GM21367 (cell line): ENCODE data around the gene ACSM2A.
"Not testable (repeated sequence)": the region's sequence is repeated elsewhere in the genome, so short reads cannot be mapped to it uniquely, and the experiment has no call there.

Source experiments
- ATAC-seq: cut with Tn5 transposase; IDR thresholded peaks from one replicate; pipeline ENCODE4 v1.9.1; 2021; ENCODE audit not compliant: unreplicated experiment

Gene ACSM2A

DNA sequence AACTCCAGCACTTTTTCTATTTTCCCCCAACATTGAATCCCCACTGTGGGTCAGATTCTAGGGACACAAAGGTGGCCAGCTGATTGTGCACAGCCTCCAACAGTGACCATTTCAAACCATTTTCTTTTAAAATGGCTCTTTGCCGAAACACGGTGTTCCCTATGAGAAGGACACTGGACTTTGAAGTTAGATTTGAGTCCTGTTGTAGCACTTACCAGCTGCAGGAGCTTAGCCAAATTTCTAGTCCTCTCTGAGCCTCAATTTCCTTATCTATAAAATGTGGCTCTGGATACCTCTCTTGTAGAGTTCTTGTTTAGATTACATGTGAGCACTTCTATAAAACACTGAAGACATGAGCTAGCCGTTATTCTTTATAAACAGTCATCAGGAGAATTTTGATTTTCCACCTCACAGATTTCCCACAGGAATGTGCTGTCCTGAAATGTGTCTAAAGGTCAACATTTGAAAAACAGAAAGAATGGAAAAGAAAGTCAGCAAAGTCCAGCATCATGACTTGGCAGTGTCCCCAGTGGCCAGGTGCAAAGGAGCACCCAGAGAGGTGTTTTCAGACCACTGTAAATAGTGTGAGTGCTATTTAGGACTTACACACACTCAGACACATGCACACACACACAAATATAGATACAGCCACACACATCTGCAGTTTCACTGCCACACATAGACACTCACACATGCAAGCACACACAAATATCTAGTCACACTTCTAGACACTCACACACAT lies 4.5 kb upstream of the ACSM2A start:
- not testable (repeated sequence) for ATAC-seq

DNA sequence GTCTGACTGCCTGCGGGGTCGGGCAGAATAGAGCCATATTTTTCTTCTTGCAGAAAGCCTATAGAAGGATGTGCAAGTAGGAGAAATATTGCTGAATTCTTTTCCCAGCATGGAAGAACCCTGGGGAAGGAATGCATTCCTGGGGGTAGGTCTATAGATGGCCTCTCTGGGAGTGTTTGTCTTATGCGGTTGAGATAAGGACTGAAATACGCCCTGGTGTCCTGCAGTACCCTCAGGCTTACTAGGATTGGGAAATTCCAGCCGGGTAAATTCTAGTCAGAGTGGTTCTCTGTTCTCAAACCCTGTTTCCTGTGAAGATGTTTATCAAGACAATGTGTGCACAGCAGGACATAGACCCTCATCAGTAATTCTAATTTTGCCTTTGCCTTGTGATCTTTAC lies 2.3 kb downstream of the ACSM2A start:
- not testable (repeated sequence) for ATAC-seq

DNA sequence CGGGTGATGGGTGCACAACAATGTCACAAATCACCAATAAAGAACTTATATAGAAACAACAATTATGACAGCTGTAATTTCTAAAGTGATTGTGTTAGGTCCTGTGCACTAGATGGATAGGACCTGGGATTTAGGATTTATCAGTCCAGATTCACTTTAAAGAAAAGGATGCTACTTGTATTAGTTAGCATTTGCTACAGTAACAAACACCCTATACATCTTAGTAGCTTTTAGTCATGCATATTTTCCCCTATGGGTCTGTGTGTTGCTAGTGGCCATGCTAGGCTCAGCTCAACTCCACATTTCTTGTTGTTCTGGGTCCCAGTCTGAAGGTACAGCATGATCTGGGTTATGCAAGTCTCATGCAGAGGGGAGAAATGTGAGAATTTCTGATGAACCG lies 7.9 kb downstream of the ACSM2A start:
- ATAC-seq: not testable (repeated sequence)

DNA sequence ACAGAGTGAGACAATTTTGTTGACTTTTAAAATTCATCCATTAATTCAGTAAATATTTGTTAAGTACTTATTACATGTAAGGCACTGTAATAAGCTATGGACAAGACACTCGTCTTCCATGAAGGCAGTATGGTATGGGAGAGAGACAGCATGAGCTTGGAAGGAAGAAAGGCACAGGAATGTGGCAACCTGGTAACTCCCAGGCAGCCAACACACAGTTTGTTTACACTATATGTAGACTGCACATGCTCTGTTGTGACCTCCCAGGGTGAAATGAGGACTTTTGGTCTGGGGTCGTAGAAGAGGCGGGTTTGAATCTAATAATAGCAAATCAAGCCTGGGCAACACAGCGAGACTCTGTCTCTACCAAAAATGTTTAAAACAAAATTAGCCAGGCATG lies 9.0 kb downstream of the ACSM2A start:
- ATAC-seq: not testable (repeated sequence)

DNA sequence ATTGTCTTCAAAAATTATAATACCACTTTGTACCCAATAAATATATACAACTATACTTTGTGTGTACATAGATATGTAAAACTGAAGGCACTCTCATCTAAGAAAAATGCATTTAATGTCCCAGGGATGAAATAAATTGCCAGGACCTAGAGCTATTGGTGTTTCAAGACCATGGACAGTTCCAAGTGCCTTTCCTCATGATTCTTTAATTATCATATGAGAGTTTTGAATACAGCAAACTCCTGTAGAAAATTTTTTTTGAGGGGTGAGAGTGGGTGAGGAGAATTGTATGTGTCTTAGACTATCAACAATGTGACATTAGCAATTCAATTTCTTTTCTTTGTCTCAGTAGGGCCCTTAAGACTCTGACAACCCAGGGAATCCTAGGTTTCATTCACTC lies 17.6 kb downstream of the ACSM2A start:
- not testable (repeated sequence) for ATAC-seq

DNA sequence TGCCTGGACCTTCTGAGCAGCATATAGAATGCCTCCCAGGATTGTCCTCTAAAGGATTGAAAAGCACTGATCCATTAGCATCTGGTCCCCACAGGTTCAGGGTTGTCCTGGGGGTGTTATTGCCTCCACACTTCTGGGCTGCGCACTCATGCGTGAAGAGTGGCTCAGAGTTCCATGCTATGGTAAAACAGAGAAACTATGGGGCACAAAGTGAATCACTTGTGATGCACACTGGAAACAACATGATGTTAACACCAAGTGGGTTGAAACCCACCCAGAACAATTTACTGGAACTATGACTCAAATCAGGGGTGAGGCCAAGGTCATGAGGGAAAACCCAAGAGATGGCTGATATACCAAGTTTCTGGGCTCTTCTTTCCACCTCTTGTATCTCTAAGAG lies 18.6 kb downstream of the ACSM2A start:
- ATAC-seq: not testable (repeated sequence)

DNA sequence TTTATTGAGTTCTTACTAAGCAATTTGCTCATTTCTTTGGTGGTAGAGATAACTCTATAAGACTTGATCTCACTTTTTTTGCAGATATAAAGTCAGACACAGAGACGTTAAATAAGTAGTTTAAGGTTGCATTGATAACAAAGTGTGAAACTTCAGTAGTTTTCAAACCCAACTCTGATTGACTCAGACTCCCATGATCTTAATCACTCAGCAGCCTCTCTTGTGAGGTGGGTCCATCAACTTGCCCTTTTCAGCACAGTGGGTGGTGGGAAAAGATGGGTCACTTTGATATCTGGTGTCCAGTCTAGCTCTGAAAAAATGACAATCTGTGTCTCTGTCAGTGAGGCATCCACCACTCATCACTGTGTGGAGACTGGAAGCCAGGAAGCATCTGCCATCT lies 19.4 kb downstream of the ACSM2A start:
- not testable (repeated sequence) for ATAC-seq

DNA sequence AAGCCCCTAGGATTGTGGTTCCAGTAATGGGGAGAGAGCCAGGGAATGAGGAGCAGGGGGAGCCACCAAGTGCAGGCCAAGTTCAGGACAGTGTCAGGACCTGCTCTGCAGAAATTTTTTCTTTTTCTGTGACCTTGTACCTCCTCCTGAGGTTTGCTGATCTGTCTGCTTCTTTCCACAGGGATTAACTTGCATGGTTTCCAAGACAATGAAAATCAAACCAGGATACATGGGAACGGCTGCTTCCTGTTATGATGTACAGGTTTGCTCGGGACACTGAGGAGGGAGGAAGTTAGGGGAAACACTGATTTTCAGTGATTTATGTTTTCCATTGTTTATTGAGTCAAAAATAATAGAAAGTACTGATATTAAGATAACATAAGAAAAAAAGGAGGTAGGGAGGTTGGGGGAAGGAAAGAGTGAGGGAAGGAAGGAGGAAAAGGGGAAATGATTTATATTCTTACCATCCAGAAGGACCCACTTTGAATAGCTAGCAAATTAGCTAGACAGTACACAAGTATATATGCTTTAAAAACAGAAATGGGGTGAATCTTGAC lies 25.9 kb downstream of the ACSM2A start:
- not testable (repeated sequence) for ATAC-seq

DNA sequence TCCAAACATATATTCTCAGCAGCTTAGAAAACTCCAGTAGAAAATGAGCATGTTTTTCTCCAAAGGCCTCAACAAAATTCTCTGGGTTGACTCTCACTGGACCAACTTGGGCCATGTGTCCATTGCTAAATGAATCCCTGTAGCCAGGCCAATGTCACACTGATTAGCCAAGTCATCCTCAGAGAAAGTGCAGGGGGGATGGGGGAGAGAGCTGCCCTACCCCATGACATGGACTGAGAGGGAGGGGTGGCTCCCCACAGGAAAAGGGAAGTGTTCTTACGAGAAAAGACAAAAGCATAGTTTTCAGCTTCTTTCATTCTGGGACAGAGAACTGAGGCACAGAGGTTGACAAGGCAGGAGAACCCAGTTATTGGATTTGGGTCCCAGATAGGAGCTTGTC lies 32.7 kb downstream of the ACSM2A start:
- not testable (repeated sequence) for ATAC-seq

DNA sequence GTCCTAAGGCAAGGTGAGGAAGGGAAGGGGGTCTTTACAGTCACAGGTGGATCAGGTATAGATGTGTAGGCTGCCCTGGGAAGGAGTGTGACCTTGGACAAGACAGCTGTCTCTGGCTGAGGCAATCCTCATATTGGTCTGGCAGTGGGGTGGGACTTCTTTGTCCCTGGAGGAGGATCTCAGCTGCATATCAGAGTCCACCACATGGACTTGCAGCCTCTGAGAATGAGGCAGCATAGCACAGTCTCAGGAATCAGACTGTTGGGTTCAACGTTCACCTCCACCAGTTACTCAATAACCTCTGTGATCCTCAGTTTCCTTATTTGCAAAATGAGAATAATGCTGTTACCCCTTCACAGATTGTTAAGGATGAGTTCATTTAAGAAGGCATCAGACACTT lies 33.4 kb downstream of the ACSM2A start:
- no peak for ATAC-seq

DNA sequence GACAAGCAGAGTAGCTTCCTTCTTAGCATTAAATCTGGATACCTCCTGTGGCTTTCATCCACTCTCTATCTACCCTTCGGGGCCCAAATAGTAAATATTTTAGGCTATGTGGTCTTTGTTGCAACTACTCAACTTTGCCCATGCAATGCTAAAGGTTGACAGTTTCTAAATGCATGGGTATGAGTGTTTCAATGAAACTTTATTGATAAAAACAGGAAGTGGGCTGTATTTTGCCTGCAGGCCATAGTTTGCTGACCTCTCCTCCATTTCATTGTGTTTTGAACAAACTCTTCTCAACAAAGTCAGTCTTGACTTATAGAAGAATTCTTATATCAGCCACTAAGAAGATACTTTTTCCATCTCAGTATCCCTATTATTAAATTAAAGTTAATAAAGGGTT lies 34.1 kb downstream of the ACSM2A start:
- no peak for ATAC-seq

DNA sequence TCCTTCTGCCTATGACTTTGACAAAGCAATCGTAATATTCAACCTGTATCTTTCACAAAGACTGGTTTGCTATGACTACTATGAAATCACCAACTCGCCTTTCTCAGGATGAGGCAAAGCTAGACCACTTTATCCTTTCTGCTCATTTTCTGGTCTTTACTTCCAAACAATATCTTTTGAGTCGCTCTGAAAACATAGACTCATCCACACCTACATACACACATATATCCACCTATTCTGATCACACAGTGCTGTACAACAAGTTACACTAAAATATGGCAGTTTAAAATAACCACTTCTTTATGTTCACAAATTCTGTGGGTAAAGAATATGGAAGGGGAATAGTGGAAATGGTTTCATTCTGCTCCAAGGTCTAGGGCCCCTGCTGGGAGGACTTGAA lies 39.7 kb downstream of the ACSM2A start:
- ATAC-seq: not testable (repeated sequence)

DNA sequence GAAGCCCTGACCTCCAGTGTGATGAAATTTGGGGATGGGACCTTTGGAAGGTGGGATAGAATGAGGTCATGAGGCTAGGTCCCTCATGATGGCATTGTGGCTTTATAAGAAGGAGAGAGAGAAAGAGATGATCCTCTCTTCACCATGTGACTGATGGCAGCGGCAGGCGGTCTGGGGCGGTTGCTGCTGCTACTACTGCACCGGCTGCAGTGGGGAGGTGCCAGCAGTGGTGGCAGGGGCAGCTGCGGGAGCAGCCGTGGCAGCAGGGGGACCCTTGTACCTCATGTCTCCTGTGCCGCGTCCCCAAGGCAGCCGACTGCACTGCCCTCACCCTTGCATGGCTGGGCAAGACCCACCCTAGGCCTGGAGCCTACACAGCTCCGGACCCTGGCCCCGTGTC lies 40.1 kb downstream of the ACSM2A start:
- not testable (repeated sequence) for ATAC-seq

DNA sequence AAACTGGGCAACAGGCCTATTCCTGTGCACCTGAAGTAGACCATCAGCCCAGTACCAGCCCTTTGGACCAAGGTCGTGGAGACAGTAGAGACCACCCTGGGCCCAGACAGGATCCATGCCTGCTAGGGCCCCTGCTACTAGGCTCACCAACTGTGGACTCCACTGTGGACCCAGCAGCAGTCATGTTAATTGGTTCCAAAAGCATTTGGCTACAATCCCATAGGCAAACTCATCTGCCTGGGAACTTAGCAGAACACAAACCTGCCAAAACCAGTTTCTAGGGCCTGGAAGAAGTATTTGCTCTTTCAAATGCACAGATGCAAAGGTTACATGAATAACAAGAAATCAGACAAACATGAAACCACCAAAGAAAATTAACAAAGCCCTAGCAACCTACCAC lies 53.1 kb downstream of the ACSM2A start:
- no peak for ATAC-seq

DNA sequence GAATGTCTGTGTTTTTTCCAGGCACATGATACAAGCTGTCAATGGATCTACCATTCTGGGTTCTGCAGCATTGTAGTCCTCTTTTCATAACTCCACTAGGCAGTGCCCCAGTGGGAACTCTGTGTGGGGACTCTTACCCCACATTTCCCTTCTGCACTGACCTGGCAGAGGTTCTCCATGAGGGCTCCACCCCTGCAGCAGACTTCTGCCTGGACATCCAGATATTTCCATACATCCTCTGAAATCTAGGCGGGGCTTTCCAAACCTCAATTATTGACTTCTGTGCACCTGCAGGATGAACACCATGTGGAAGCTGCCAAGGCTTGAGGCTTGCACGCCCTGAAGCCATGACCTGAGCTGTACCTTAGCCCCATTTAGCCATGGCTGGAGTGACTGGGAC lies 56.0 kb downstream of the ACSM2A start:
- ATAC-seq: no peak

DNA sequence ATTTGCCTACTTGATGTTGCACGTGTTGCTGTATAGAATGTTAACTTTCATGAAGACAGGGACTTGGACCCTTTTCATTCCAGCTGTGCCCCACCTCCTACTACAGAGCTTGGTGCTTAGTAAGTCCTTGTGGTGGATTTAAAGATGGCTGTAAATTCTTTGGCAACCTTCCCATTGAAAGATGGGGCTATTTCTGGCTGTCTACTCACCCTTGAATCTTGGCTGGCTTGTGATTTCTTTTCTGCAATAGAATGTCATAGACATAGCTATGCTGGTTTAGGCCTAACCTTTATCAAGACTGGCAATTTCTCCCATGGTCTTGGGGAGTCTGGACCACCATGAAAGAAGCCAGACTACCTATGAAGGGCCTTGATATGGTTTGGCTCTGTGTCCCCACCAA lies 59.0 kb downstream of the ACSM2A start:
- ATAC-seq: no peak

DNA sequence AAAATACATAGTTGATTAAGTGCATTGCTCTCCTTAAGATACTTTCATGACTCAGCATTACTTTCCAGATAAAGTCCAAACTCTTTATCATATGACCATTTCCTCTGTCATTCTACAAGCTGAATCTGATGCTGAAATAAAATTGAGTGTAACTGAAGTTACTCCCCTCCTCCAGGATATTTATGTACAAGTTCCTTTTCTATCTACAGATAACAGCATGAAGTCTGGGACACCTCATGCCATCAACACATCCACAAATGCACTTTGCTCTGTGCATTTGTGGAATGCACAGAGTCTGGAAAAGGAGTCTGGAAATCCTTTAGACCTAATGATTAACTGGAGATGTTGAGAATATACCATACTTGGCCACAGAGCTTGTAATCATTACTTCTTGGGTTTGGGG lies 64.4 kb downstream of the ACSM2A start:
- ATAC-seq: no peak

DNA sequence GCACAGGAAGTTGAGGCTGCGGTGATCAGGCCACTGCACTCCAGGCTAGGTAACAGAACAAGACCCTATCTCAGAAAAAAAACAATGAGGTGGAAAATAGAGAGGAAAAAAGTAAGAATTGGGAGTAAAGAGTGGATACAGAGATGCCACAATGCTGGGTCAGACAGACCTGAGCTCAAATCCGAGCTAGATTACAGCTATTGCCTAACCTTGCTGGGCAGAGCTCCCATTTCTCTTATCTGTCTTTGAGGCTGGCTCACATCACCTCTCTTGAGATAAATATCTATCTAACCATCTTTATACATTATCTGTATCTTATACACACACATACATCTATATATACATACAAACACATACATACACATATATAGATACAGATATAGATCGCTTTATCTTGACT lies 65.8 kb downstream of the ACSM2A start:
- ATAC-seq: no peak

DNA sequence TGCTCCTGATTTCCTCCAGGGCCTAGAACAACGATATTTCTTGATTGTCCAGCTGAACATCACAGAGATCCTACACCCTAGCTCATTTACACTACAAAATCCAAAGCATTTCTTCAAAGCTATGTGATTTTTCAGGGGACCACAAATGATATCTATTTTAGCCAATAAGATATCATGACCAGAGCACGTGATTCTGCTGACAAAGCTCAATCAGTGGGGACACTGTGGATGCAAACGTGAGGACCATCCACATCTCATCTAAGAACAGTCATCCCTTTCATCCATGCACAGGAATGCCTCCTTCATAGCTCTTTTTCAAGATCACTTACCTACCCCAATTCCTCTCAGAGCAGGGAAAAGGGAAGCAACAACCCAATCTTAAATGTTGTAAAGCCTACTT lies 67.9 kb downstream of the ACSM2A start:
- ATAC-seq: no peak

DNA sequence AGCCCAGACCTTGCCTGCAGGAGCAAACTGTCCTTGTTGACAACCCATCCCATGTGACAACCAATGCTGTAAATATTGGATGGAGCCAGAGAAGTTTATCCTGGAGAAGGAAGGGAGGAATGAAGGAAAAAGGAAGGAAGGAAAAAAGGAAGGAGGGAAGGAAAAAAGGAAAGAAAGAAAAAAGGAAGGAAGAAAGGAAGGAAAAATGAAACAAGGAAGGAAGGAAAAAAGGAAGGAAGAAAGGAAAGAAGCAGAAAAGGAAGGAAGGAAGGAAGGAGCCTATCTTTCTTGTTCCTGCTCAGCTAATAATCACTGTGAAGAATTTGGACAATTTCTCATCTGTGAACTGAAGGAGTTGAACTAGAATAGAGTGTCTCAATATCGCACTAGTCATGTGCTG lies 68.8 kb downstream of the ACSM2A start:
- ATAC-seq: no peak

DNA sequence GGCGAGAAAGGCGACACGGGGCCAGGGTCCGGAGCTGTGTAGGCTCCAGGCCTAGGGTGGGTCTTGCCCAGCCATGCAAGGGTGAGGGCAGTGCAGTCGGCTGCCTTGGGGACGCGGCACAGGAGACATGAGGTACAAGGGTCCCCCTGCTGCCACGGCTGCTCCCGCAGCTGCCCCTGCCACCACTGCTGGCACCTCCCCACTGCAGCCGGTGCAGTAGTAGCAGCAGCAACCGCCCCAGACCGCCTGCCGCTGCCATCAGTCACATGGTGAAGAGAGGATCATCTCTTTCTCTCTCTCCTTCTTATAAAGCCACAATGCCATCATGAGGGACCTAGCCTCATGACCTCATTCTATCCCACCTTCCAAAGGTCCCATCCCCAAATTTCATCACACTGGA lies 80.5 kb downstream of the ACSM2A start:
- ATAC-seq: not testable (repeated sequence)

DNA sequence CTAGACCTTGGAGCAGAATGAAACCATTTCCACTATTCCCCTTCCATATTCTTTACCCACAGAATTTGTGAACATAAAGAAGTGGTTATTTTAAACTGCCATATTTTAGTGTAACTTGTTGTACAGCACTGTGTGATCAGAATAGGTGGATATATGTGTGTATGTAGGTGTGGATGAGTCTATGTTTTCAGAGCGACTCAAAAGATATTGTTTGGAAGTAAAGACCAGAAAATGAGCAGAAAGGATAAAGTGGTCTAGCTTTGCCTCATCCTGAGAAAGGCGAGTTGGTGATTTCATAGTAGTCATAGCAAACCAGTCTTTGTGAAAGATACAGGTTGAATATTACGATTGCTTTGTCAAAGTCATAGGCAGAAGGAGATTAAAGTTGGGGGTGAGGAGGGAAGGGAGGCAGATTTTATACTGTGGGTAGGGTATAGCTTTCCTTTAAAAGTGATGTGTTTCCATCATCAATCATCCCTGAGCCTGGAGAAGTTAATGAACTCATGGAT lies 81.0 kb downstream of the ACSM2A start:
- ATAC-seq: not testable (repeated sequence)

DNA sequence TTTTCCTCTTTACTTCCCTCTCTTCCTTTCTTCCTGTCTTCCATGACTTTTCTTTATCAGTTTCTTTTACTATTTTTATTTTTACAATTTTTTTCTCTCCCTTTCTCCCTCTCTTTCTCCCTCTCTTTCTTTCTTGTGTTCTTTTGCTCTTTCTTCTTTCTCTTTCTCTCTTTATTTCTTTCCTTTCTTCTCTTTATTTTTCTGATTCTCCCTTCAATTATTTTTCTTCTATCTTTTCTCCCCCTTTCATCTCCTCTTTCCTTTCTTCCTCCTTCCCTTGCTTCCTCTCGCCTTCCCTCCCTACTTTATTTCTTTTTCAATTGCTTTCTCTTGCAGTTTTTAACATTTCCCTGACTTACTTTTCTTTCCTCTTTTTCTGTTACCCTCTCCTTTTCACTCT lies 85.3 kb downstream of the ACSM2A start:
- ATAC-seq: not testable (repeated sequence)
